HepG2 (cell line): Measurements from ENCODE around the gene POLR3E. TPM values are rescaled to one million over a fixed set of nuclear protein-coding genes. Genes with fewer than 3 reads are reported as not detected.

Source experiments
- HNRNPLL ChIP-seq: fragments of 200-400 bp; formaldehyde crosslinking; IDR thresholded peaks from 2 replicates; pipeline ENCODE4 v1.6.1; 2017; ENCODE audit warnings: mild to moderate bottlenecking, low read depth, low read length; ENCODE audit not compliant: poor library complexity, severe bottlenecking
- PHF21A ChIP-seq: sonication (generic); formaldehyde crosslinking; IDR thresholded peaks from 2 replicates; pipeline ENCODE4 v1.5.0; 2020; ENCODE audit warnings: mild to moderate bottlenecking, missing genetic modification reagents
- RBM39 ChIP-seq: fragments of 200-400 bp; formaldehyde crosslinking; IDR thresholded peaks from one replicate; pipeline ENCODE4 v1.6.1; 2018; ENCODE audit warnings: antibody characterized with exemption, mild to moderate bottlenecking, low read depth, low read length; ENCODE audit not compliant: poor library complexity, severe bottlenecking
- RORA ChIP-seq: sonication (generic); formaldehyde crosslinking; IDR thresholded peaks from 2 replicates; pipeline ENCODE4 v1.5.0; 2020; ENCODE audit warnings: mild to moderate bottlenecking, missing genetic modification reagents, moderate library complexity
- ZNF501 ChIP-seq: sonication (generic); formaldehyde crosslinking; IDR thresholded peaks from 2 replicates; pipeline ENCODE4 v1.5.1; 2020; ENCODE audit warnings: mild to moderate bottlenecking, moderate library complexity, missing genetic modification reagents
- ZNF546 ChIP-seq: sonication (generic); formaldehyde crosslinking; conservative IDR thresholded peaks from 2 replicates; pipeline ENCODE4 v1.8.1; 2023; ENCODE audit warnings: mild to moderate bottlenecking, missing genetic modification reagents
- ZNF556 ChIP-seq: sonication (generic); formaldehyde crosslinking; IDR thresholded peaks from 2 replicates; pipeline ENCODE4 v1.4.0; 2020; ENCODE audit warnings: mild to moderate bottlenecking, missing genetic modification reagents, borderline replicate concordance
- ZNF766 ChIP-seq: sonication (generic); formaldehyde crosslinking; IDR thresholded peaks from 2 replicates; pipeline ENCODE4 v1.5.0; 2020; ENCODE audit warnings: missing genetic modification reagents, borderline replicate concordance
- polyA plus RNA-seq, 8 experiments: library from polyadenylated mRNA; depleted of rRNA in 3 of 8; stranded (reverse) in 7 of 8; unstranded in 1 of 8; fragments of >200 nt; fragmentation: Illumina TruSeq in 4 of 8; extraction: Trizol in 4 of 8; gene quantifications; 2 replicates each; pipeline versions ENCODE4 v1.2.1 to v1.2.3, GENCODE V29; 2011 to 2016; ENCODE audit warnings: low read depth in 4 of 8, missing spikeins in 1 of 8, mixed read lengths in 1 of 8; ENCODE audit not compliant: insufficient read depth in 1 of 8
- total RNA-seq, 5 experiments: library from RNA; depleted of rRNA; stranded (reverse); fragments of >200 nt; fragmentation: Illumina TruSeq; extraction: Trizol; gene quantifications; 2 replicates each; pipeline ENCODE4 v1.2.3, GENCODE V29; 2016; ENCODE audit warnings: low read depth in 1 of 5
- TF ChIP-seq, protein P1 (sequence below): sonication (generic); formaldehyde crosslinking; IDR thresholded peaks from 2 replicates; pipeline ENCODE4 v1.4.0; 2020; ENCODE audit warnings: mild to moderate bottlenecking, missing genetic modification reagents
- TF ChIP-seq, protein P2 (sequence below): sonication (generic); formaldehyde crosslinking; IDR thresholded peaks from 2 replicates; pipeline ENCODE4 v1.4.0; 2020; ENCODE audit warnings: missing genetic modification reagents, mild to moderate bottlenecking, borderline replicate concordance
- TF ChIP-seq, protein P3 (sequence below): sonication (generic); formaldehyde crosslinking; conservative IDR thresholded peaks from 2 replicates; pipeline ENCODE4 v1.4.0; 2020; ENCODE audit warnings: missing genetic modification reagents
- TF ChIP-seq, protein P4 (sequence below): sonication (generic); formaldehyde crosslinking; IDR thresholded peaks from 2 replicates; pipeline ENCODE4 v1.8.0; 2022; ENCODE audit warnings: mild to moderate bottlenecking, missing genetic modification reagents, borderline replicate concordance
- TF ChIP-seq, protein P5 (sequence below): sonication (generic); formaldehyde crosslinking; IDR thresholded peaks from 2 replicates; pipeline ENCODE4 v1.4.0; 2020; ENCODE audit warnings: mild to moderate bottlenecking, missing genetic modification reagents

Gene POLR3E
- total and polyA plus RNA-seq, 2 of the 13 experiments (the other 11 are each of a cell fraction or from before 2014, with no cell fraction given) = 135 to 262 TPM

GRCh38 chr16:22297871-22298733 lies 893 bp downstream of the POLR3E start (continued):
- TF ChIP-seq, protein P1, sequence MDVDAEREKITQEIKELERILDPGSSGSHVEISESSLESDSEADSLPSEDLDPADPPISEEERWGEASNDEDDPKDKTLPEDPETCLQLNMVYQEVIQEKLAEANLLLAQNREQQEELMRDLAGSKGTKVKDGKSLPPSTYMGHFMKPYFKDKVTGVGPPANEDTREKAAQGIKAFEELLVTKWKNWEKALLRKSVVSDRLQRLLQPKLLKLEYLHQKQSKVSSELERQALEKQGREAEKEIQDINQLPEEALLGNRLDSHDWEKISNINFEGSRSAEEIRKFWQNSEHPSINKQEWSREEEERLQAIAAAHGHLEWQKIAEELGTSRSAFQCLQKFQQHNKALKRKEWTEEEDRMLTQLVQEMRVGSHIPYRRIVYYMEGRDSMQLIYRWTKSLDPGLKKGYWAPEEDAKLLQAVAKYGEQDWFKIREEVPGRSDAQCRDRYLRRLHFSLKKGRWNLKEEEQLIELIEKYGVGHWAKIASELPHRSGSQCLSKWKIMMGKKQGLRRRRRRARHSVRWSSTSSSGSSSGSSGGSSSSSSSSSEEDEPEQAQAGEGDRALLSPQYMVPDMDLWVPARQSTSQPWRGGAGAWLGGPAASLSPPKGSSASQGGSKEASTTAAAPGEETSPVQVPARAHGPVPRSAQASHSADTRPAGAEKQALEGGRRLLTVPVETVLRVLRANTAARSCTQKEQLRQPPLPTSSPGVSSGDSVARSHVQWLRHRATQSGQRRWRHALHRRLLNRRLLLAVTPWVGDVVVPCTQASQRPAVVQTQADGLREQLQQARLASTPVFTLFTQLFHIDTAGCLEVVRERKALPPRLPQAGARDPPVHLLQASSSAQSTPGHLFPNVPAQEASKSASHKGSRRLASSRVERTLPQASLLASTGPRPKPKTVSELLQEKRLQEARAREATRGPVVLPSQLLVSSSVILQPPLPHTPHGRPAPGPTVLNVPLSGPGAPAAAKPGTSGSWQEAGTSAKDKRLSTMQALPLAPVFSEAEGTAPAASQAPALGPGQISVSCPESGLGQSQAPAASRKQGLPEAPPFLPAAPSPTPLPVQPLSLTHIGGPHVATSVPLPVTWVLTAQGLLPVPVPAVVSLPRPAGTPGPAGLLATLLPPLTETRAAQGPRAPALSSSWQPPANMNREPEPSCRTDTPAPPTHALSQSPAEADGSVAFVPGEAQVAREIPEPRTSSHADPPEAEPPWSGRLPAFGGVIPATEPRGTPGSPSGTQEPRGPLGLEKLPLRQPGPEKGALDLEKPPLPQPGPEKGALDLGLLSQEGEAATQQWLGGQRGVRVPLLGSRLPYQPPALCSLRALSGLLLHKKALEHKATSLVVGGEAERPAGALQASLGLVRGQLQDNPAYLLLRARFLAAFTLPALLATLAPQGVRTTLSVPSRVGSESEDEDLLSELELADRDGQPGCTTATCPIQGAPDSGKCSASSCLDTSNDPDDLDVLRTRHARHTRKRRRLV (CRISPR knock-in tag) = no peak
- TF ChIP-seq ZNF501 (CRISPR knock-in tag) (no peak), RORA (CRISPR knock-in tag) (no peak), RBM39 (no peak), ZNF766 (CRISPR knock-in tag) (peak; percentile 78; the same call in 1 of the 2 replicates), HNRNPLL (no peak), PHF21A (CRISPR knock-in tag) (peak; percentile 39; the same call in 1 of the 2 replicates), ZNF556 (no peak; the same call in none of the 2 replicates), ZNF546 (CRISPR knock-in tag) (no peak)
- TF ChIP-seq, protein P2, sequence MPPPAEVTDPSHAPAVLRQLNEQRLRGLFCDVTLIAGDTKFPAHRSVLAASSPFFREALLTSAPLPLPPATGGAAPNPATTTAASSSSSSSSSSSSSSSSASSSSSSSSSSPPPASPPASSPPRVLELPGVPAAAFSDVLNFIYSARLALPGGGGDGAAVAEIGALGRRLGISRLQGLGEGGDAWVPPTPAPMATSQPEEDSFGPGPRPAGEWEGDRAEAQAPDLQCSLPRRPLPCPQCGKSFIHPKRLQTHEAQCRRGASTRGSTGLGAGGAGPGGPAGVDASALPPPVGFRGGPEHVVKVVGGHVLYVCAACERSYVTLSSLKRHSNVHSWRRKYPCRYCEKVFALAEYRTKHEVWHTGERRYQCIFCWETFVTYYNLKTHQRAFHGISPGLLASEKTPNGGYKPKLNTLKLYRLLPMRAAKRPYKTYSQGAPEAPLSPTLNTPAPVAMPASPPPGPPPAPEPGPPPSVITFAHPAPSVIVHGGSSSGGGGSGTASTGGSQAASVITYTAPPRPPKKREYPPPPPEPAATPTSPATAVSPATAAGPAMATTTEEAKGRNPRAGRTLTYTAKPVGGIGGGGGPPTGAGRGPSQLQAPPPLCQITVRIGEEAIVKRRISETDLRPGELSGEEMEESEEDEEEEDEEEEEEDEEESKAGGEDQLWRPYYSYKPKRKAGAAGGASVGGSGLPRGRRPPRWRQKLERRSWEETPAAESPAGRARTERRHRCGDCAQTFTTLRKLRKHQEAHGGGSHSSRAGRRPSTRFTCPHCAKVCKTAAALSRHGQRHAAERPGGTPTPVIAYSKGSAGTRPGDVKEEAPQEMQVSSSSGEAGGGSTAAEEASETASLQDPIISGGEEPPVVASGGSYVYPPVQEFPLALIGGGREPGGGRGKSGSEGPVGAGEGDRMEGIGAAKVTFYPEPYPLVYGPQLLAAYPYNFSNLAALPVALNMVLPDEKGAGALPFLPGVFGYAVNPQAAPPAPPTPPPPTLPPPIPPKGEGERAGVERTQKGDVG (CRISPR knock-in tag) = no peak
- TF ChIP-seq, protein P3, sequence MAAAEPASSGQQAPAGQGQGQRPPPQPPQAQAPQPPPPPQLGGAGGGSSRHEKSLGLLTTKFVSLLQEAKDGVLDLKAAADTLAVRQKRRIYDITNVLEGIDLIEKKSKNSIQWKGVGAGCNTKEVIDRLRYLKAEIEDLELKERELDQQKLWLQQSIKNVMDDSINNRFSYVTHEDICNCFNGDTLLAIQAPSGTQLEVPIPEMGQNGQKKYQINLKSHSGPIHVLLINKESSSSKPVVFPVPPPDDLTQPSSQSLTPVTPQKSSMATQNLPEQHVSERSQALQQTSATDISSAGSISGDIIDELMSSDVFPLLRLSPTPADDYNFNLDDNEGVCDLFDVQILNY (CRISPR knock-in tag) = 0 out of 2 replicates have a peak, but pooled peaks have one; percentile 5
- TF ChIP-seq, protein P4, sequence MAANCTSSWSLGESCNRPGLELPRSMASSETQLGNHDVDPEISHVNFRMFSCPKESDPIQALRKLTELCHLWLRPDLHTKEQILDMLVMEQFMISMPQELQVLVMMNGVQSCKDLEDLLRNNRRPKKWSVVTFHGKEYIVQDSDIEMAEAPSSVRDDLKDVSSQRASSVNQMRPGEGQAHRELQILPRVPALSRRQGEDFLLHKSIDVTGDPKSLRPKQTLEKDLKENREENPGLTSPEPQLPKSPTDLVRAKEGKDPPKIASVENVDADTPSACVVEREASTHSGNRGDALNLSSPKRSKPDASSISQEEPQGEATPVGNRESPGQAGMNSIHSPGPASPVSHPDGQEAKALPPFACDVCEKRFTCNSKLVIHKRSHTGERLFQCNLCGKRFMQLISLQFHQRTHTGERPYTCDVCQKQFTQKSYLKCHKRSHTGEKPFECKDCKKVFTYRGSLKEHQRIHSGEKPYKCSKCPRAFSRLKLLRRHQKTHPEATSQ (CRISPR knock-in tag) = no peak
- TF ChIP-seq, protein P5, sequence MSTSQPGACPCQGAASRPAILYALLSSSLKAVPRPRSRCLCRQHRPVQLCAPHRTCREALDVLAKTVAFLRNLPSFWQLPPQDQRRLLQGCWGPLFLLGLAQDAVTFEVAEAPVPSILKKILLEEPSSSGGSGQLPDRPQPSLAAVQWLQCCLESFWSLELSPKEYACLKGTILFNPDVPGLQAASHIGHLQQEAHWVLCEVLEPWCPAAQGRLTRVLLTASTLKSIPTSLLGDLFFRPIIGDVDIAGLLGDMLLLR (CRISPR knock-in tag) = no peak
